ENCODE results near the gene PCMT1. TPM values are rescaled to one million over a fixed set of nuclear protein-coding genes. Genes with fewer than 3 reads are reported as not detected.

PCMT1 gene
- total and polyA plus RNA-seq, 2 of the 13 experiments (the other 11 are each of a cell fraction or from before 2014, with no cell fraction given): 112 to 169 TPM

DNA sequence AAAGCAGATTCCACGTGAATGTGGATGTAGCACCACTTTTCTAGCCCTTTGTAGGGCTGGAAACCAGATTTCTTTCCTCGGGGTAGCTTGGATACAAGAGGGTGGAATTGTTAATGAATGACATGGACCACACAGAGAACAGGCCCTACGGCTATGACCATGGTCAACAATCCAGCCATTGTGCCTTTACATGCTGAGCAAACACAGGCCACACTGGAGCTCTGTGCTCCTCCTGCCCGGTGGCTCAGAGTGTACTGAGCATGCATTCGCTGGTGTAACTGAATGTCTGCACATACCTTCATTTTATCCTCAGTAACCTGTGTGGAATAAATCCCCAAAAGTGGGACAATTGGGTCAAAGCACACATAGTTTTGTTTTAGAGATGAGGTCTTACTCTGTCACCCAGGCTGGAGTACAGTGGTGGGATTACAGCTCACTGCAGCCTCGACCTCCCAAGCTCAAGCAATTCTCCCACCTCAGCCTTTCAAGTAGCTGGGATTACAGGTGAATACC lies 81.8 kb downstream of the PCMT1 start (continued):
- no peak for TF ChIP-seq PHF5A (CRISPR knock-in tag; IDR thresholded peaks at IDR 0.05; ENCODE audit: low read depth, unreplicated experiment)
- TF ChIP-seq NR2F6 (IDR thresholded peaks at IDR 0.05): no peak
- TF ChIP-seq NR2F6 (CRISPR knock-in tag; IDR thresholded peaks at IDR 0.05): 0 out of 2 replicates have a peak, but pooled peaks have one; percentile 55
- TF ChIP-seq, protein P1, sequence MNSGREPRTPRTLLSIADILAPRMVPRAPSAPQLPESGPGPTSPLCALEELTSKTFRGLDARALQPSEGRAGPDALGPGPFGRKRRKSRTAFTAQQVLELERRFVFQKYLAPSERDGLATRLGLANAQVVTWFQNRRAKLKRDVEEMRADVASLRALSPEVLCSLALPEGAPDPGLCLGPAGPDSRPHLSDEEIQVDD (CRISPR knock-in tag; IDR thresholded peaks at IDR 0.05; ENCODE audit: borderline replicate concordance): no peak
- TF ChIP-seq SUZ12 (IDR thresholded peaks at IDR 0.05; ENCODE audit: low read depth, low read length): no peak
- peak; percentile 91 for TF ChIP-seq ZSCAN21 (CRISPR knock-in tag; IDR thresholded peaks at IDR 0.05; ENCODE audit: borderline replicate concordance)
- TF ChIP-seq ZNF564 (CRISPR knock-in tag; IDR thresholded peaks at IDR 0.05): no peak
- no peak for TF ChIP-seq ZNF709 (CRISPR knock-in tag; IDR thresholded peaks at IDR 0.05)
- TF ChIP-seq ZNF577 (CRISPR knock-in tag; IDR thresholded peaks at IDR 0.05; ENCODE audit: borderline replicate concordance, low read depth): no peak
- TF ChIP-seq ZNF337 (CRISPR knock-in tag; IDR thresholded peaks at IDR 0.05; ENCODE audit: borderline replicate concordance, low read depth): no peak
- no peak for TF ChIP-seq NFE2L2 (IDR thresholded peaks at IDR 0.05; ENCODE audit: low read length)
- no peak for TF ChIP-seq NBN (conservative IDR thresholded peaks at IDR 0.05)
- TF ChIP-seq, protein P2, sequence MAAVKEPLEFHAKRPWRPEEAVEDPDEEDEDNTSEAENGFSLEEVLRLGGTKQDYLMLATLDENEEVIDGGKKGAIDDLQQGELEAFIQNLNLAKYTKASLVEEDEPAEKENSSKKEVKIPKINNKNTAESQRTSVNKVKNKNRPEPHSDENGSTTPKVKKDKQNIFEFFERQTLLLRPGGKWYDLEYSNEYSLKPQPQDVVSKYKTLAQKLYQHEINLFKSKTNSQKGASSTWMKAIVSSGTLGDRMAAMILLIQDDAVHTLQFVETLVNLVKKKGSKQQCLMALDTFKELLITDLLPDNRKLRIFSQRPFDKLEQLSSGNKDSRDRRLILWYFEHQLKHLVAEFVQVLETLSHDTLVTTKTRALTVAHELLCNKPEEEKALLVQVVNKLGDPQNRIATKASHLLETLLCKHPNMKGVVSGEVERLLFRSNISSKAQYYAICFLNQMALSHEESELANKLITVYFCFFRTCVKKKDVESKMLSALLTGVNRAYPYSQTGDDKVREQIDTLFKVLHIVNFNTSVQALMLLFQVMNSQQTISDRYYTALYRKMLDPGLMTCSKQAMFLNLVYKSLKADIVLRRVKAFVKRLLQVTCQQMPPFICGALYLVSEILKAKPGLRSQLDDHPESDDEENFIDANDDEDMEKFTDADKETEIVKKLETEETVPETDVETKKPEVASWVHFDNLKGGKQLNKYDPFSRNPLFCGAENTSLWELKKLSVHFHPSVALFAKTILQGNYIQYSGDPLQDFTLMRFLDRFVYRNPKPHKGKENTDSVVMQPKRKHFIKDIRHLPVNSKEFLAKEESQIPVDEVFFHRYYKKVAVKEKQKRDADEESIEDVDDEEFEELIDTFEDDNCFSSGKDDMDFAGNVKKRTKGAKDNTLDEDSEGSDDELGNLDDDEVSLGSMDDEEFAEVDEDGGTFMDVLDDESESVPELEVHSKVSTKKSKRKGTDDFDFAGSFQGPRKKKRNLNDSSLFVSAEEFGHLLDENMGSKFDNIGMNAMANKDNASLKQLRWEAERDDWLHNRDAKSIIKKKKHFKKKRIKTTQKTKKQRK (IDR thresholded peaks at IDR 0.05; ENCODE audit: low read length): no peak
- TF ChIP-seq RELA (CRISPR knock-in tag; IDR thresholded peaks at IDR 0.05): no peak
- TF ChIP-seq CHCHD3 (CRISPR knock-in tag; IDR thresholded peaks at IDR 0.05): no peak
- TF ChIP-seq, protein P3, sequence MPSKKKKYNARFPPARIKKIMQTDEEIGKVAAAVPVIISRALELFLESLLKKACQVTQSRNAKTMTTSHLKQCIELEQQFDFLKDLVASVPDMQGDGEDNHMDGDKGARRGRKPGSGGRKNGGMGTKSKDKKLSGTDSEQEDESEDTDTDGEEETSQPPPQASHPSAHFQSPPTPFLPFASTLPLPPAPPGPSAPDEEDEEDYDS (CRISPR knock-in tag; IDR thresholded peaks at IDR 0.05): no peak; the same call in 1 of the 2 replicates
- no peak for TF ChIP-seq ZNF563 (CRISPR knock-in tag; IDR thresholded peaks at IDR 0.05)
- TF ChIP-seq, protein P4, sequence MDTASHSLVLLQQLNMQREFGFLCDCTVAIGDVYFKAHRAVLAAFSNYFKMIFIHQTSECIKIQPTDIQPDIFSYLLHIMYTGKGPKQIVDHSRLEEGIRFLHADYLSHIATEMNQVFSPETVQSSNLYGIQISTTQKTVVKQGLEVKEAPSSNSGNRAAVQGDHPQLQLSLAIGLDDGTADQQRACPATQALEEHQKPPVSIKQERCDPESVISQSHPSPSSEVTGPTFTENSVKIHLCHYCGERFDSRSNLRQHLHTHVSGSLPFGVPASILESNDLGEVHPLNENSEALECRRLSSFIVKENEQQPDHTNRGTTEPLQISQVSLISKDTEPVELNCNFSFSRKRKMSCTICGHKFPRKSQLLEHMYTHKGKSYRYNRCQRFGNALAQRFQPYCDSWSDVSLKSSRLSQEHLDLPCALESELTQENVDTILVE (CRISPR knock-in tag; IDR thresholded peaks at IDR 0.05): 0 out of 2 replicates have a peak, but pooled peaks have one; percentile 17
- TF ChIP-seq RFX1 (IDR thresholded peaks at IDR 0.05): no peak
- no peak for TF ChIP-seq NFE2 (CRISPR knock-in tag; IDR thresholded peaks at IDR 0.05)
- TF ChIP-seq EP300 (IDR thresholded peaks at IDR 0.05; ENCODE audit: low read depth in 2 of 2, low read length in 2 of 2): peak in 1 of 2 experiments; percentile 60; a peak in 1 of 4 replicates
- TF ChIP-seq EP300 (CRISPR knock-in tag; IDR thresholded peaks at IDR 0.05; ENCODE audit: borderline replicate concordance): 0 out of 2 replicates have a peak, but pooled peaks have one; percentile 27
- no peak for TF ChIP-seq SOX6 (IDR thresholded peaks at IDR 0.05)
- peak; percentile 93 for TF ChIP-seq SOX6 (CRISPR knock-in tag; IDR thresholded peaks at IDR 0.05)
- no peak for TF ChIP-seq ZNF816 (CRISPR knock-in tag; IDR thresholded peaks at IDR 0.05; ENCODE audit: borderline replicate concordance)
- no peak for TF ChIP-seq ZNF17 (CRISPR knock-in tag; IDR thresholded peaks at IDR 0.05)
- peak; percentile 51; the same call in 1 of the 2 replicates for TF ChIP-seq ZBTB38 (CRISPR knock-in tag; IDR thresholded peaks at IDR 0.05)
- no peak for TF ChIP-seq NCOA5 (CRISPR knock-in tag; IDR thresholded peaks at IDR 0.05)
- TF ChIP-seq ZNF777 (CRISPR knock-in tag; IDR thresholded peaks at IDR 0.05): no peak
- no peak for TF ChIP-seq RBM22 (optimal IDR thresholded peaks at IDR 0.05; ENCODE audit: low read length)
